OCI-LY7 (cell line): ENCODE data around the gene IRX2. TPM values are rescaled to one million over a fixed set of nuclear protein-coding genes. Genes with fewer than 3 reads are reported as not detected.

Source experiments
- BruUV-seq: library from RNA; stranded (reverse); fragments of 400-500 nt; replicated peaks from 2 replicates; lab custom pipeline; 2021; lab: Mats Ljungman, UMichigan
- CTCF ChIA-PET: fragments of 300-600 bp; sonication (Branson Sonifier 250); formaldehyde crosslinking; loops from one replicate; lab custom pipeline; 2022; ENCODE audit warnings: antibody characterized with exemption; ENCODE audit not compliant: unreplicated experiment; lab: Charles Lee
- POLR2A ChIA-PET: fragments of 300-600 bp; sonication (Branson Sonifier 250); formaldehyde crosslinking; loops from one replicate; lab custom pipeline; 2022; ENCODE audit warnings: antibody characterized with exemption; lab: Charles Lee
- DNase-seq: peaks from one replicate; pipeline ENCODE4 v3.0.0-alpha.2; 2015; ENCODE audit warnings: low spot score
- H2AFZ ChIP-seq: fragments of 200-600 bp; sonication (generic), shearing (Covaris generic); 2 replicates; pipeline ENCODE4 v1.6.1; 2014; ENCODE audit warnings: mild to moderate bottlenecking, antibody characterized with exemption, low read length, moderate library complexity
- H3K27ac ChIP-seq: fragments of 200-600 bp; sonication (generic); 2 replicates; pipeline ENCODE4 v1.5.1; 2014; ENCODE audit warnings: mixed run types, low read depth, mild to moderate bottlenecking, moderate library complexity, low read length, inconsistent platforms; ENCODE audit not compliant: poor library complexity, severe bottlenecking
- H3K36me3 ChIP-seq: fragments of 200-600 bp; sonication (generic); 2 replicates; pipeline ENCODE4 v1.6.1; 2014; ENCODE audit warnings: mild to moderate bottlenecking, antibody characterized with exemption, low read length, moderate library complexity, mixed read lengths; ENCODE audit not compliant: insufficient read depth
- H3K4me1 ChIP-seq: fragments of 200-600 bp; sonication (generic); 2 replicates; pipeline ENCODE4 v1.5.1; 2014; ENCODE audit warnings: mild to moderate bottlenecking, low read length; ENCODE audit not compliant: insufficient read depth, poor library complexity, severe bottlenecking
- H3K4me2 ChIP-seq: fragments of 200-600 bp; sonication (generic); 2 replicates; pipeline ENCODE4 v1.6.1; 2014; ENCODE audit warnings: mild to moderate bottlenecking, low read length
- H3K4me3 ChIP-seq: fragments of 200-600 bp; sonication (generic); 2 replicates; pipeline ENCODE4 v1.5.1; 2014; ENCODE audit warnings: mild to moderate bottlenecking, low read depth, low read length; ENCODE audit not compliant: poor library complexity, severe bottlenecking
- H3K79me2 ChIP-seq: fragments of 200-600 bp; sonication (generic); 2 replicates; pipeline ENCODE4 v1.6.1; 2016; ENCODE audit warnings: low read depth, mild to moderate bottlenecking, low read length, moderate library complexity, mixed read lengths; ENCODE audit not compliant: insufficient read depth
- H3K9me2 ChIP-seq: fragments of 200-600 bp; sonication (generic); 2 replicates; pipeline ENCODE4 v1.6.1; 2016; ENCODE audit warnings: mild to moderate bottlenecking, low read length, mixed read lengths; ENCODE audit not compliant: insufficient read depth
- H3K9me3 ChIP-seq: fragments of 200-600 bp; sonication (generic); 2 replicates; pipeline ENCODE4 v1.6.1; 2014; ENCODE audit warnings: mild to moderate bottlenecking, mixed run types, low read length, mixed read lengths
- H4K20me1 ChIP-seq: fragments of 200-600 bp; sonication (generic); 2 replicates; pipeline ENCODE4 v1.6.1; 2014; ENCODE audit warnings: mild to moderate bottlenecking, antibody characterized with exemption, low read length, moderate library complexity, mixed read lengths; ENCODE audit not compliant: insufficient read depth
- EZH2phosphoT487 ChIP-seq: fragments of 200-600 bp; sonication (generic); IDR thresholded peaks from 2 replicates; pipeline ENCODE4 v1.6.1; 2018; ENCODE audit warnings: low read depth, borderline replicate concordance, mild to moderate bottlenecking, mixed run types, antibody characterized with exemption, low read length, moderate library complexity, mixed read lengths
- intact Hi-C: fragments of 100-400 bp; cut with micrococcal nuclease; formaldehyde crosslinking; loops from one replicate; pipeline ENCODE4 v1.10.0; 2022; ENCODE audit not compliant: unreplicated experiment
- total RNA-seq, 2 experiments: library from RNA; depleted of rRNA in 1 of 2; stranded (reverse); fragments of >200 nt in 1 of 2; shearing (Covaris generic) in 1 of 2; gene quantifications; 2 replicates each; pipeline ENCODE4 v1.2.3, GENCODE V29; 2014 to 2022
- TF ChIP-seq, protein P1 (sequence below): fragments of 200-600 bp; sonication (generic); conservative IDR thresholded peaks from 2 replicates; pipeline ENCODE4 v1.5.1; 2014; ENCODE audit warnings: mild to moderate bottlenecking, antibody characterized with exemption, low read length, moderate library complexity, mixed read lengths

Gene IRX2
- total RNA-seq, 2 experiments from 2014 or later: not detected

- no peaks in the 10 kb centered on the region for H3K79me2 ChIP-seq
- no peaks in the 10 kb centered on the region for H3K36me3 ChIP-seq
- H4K20me1 ChIP-seq: no peaks in the 10 kb centered on the region
- no peak overlapping the region for H3K4me2 ChIP-seq
- no peak overlapping the region for H3K4me3 ChIP-seq
- H3K27ac ChIP-seq: no peak overlapping the region
- H3K4me1 ChIP-seq: no peaks in the 10 kb centered on the region
- ChIA-PET CTCF (no interaction called here), POLR2A (interaction anchor here (0.7 kb wide), 1 partner anchor 166 kb away, joined by 4 read pairs; no protein-coding TSS in a partner anchor)
- BruUV-seq: no TSS peak
- no peak for DNase-seq
- no peaks in the 10 kb centered on the region for H3K9me2 ChIP-seq
- H3K9me3 ChIP-seq: no peaks in the 10 kb centered on the region
- TF ChIP-seq, protein P1, sequence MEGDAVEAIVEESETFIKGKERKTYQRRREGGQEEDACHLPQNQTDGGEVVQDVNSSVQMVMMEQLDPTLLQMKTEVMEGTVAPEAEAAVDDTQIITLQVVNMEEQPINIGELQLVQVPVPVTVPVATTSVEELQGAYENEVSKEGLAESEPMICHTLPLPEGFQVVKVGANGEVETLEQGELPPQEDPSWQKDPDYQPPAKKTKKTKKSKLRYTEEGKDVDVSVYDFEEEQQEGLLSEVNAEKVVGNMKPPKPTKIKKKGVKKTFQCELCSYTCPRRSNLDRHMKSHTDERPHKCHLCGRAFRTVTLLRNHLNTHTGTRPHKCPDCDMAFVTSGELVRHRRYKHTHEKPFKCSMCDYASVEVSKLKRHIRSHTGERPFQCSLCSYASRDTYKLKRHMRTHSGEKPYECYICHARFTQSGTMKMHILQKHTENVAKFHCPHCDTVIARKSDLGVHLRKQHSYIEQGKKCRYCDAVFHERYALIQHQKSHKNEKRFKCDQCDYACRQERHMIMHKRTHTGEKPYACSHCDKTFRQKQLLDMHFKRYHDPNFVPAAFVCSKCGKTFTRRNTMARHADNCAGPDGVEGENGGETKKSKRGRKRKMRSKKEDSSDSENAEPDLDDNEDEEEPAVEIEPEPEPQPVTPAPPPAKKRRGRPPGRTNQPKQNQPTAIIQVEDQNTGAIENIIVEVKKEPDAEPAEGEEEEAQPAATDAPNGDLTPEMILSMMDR: no peak
- no peak for TF ChIP-seq EZH2phosphoT487
- no peak overlapping the region for H2AFZ ChIP-seq
- intact Hi-C loops: no loop called here
These were observed 36.7 kb downstream of the IRX2 start for GRCh38 chr5:2714805-2715204.

DNA sequence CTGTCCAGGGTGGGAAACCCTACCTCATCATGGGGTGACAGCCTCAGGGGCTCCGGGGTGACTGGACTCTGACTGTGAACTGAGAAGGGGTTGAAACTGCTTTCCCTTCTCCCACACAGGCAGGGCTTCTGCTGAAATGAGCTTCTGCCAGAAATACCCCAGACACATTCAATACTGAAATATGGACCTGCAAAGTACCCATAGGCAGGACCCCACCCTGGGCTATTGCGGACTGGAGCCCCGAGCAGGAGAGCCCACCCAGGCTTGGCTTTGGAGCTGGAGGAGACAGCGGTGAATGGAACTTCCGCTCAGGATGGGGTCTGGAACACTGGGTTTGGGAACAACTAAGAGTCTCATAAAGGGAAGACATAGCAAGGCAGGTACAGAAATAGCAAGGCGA is 37.5 kb downstream of the IRX2 start:
- Histone ChIP-seq H4K20me1 (no peaks in the 10 kb centered on the region), H3K9me3 (no peaks in the 10 kb centered on the region), H3K9me2 (no peaks in the 10 kb centered on the region), H3K27ac (no peak overlapping the region), H2AFZ (no peak overlapping the region), H3K4me3 (no peak overlapping the region), H3K4me1 (no peaks in the 10 kb centered on the region), H3K36me3 (no peaks in the 10 kb centered on the region), H3K79me2 (no peaks in the 10 kb centered on the region), H3K4me2 (no peak overlapping the region)
- BruUV-seq: no TSS peak
- POLR2A ChIA-PET: interaction anchor here (0.7 kb wide), 1 partner anchor 166 kb away, joined by 4 read pairs; no protein-coding TSS in a partner anchor
- CTCF ChIA-PET: no interaction called here
- intact Hi-C loops: no loop called here
- DNase-seq: no peak
- TF ChIP-seq, protein P1: no peak
- TF ChIP-seq EZH2phosphoT487: no peak

GRCh38 chr5:2711446-2712425 is 39.7 kb downstream of the IRX2 start:
- intact Hi-C loops: no loop called here
- H4K20me1 ChIP-seq: no peaks in the 10 kb centered on the region
- ChIA-PET POLR2A (no interaction called here), CTCF (no interaction called here)
- H3K27ac ChIP-seq: no peak overlapping the region
- H3K4me3 ChIP-seq: no peak overlapping the region
- H3K9me2 ChIP-seq: no peaks in the 10 kb centered on the region
- H3K79me2 ChIP-seq: no peaks in the 10 kb centered on the region
- TF ChIP-seq, protein P1: no peak
- TF ChIP-seq EZH2phosphoT487: no peak
- no peaks in the 10 kb centered on the region for H3K9me3 ChIP-seq
- H3K36me3 ChIP-seq: no peaks in the 10 kb centered on the region
- no peak for DNase-seq
- no peaks in the 10 kb centered on the region for H3K4me1 ChIP-seq
- no peak overlapping the region for H2AFZ ChIP-seq
- no TSS peak for BruUV-seq
- no peak overlapping the region for H3K4me2 ChIP-seq
